Measurements from ENCODE around the gene TENM4. TPM values are rescaled to one million over a fixed set of nuclear protein-coding genes. Genes with fewer than 3 reads are reported as not detected.

Gene TENM4
- total RNA-seq, 1 donor: 10.4 TPM

GRCh38 chr11:78938036-78938435, 502.8 kb downstream of the TENM4 start:
- no peak for DNase-seq (ENCODE audit: low read depth)
- no peak overlapping the region for H3K4me3 ChIP-seq (ENCODE audit: low read depth, low read length)
- no peak for TF ChIP-seq CTCF (IDR thresholded peaks at IDR 0.05; ENCODE audit: insufficient read depth, low read depth, low read length)

- DNase-seq (ENCODE audit: low read depth): no peak
- TF ChIP-seq CTCF (IDR thresholded peaks at IDR 0.05; ENCODE audit: insufficient read depth, low read depth, low read length): no peak
- H3K4me3 ChIP-seq (ENCODE audit: low read depth, low read length): no peak overlapping the region
Observed at GRCh38 chr11:78935398-78936068, 505.3 kb downstream of the TENM4 start.

GRCh38 chr11:78933350-78933749, 507.5 kb downstream of the TENM4 start:
- DNase-seq (ENCODE audit: low read depth): no peak
- no peak overlapping the region for H3K4me3 ChIP-seq (ENCODE audit: low read depth, low read length)
- TF ChIP-seq CTCF (IDR thresholded peaks at IDR 0.05; ENCODE audit: insufficient read depth, low read depth, low read length): no peak

GRCh38 chr11:78932757-78933156, 508.1 kb downstream of the TENM4 start:
- no peak for DNase-seq (ENCODE audit: low read depth)
- H3K4me3 ChIP-seq (ENCODE audit: low read depth, low read length): no peak overlapping the region
- no peak for TF ChIP-seq CTCF (IDR thresholded peaks at IDR 0.05; ENCODE audit: insufficient read depth, low read depth, low read length)

- no peak for DNase-seq (ENCODE audit: low read depth)
- TF ChIP-seq CTCF (IDR thresholded peaks at IDR 0.05; ENCODE audit: insufficient read depth, low read depth, low read length): no peak
- no peak overlapping the region for H3K4me3 ChIP-seq (ENCODE audit: low read depth, low read length)
Observed at GRCh38 chr11:78931891-78932290, 508.9 kb downstream of the TENM4 start.

- DNase-seq (ENCODE audit: low read depth): no peak
- H3K4me3 ChIP-seq (ENCODE audit: low read depth, low read length): no peak overlapping the region
- TF ChIP-seq CTCF (IDR thresholded peaks at IDR 0.05; ENCODE audit: insufficient read depth, low read depth, low read length): no peak
Observed at GRCh38 chr11:78930810-78931523, 509.9 kb downstream of the TENM4 start.
